Activated CD4-positive, alpha-beta T cell treated with anti-CD3 and anti-CD28 coated beads, Interleukin-2, amount 10 ng/mL, durations not matched to agents 7 days and 5 days (primary cell): ENCODE data around the gene OR51I2. TPM values are rescaled to one million over a fixed set of nuclear protein-coding genes. Genes with fewer than 3 reads are reported as not detected.

Experiments used
- CTCF ChIA-PET: fragments of 350-600 bp; sonication (Branson Sonifier 250); formaldehyde crosslinking; loops from one replicate; lab custom pipeline; 2021; ENCODE audit warnings: antibody characterized with exemption; lab: Charles Lee
- POLR2A ChIA-PET: fragments of 350-600 bp; sonication (Branson Sonifier 250); formaldehyde crosslinking; loops from one replicate; lab custom pipeline; 2021; ENCODE audit warnings: antibody characterized with exemption; lab: Charles Lee
- DNase-seq: peaks from one replicate; pipeline ENCODE4 v3.0.0-alpha.2; 2020
- H3K27ac Mint-ChIP-seq: one replicate; pipeline ENCODE4 v1.8.0; 2021; ENCODE audit warnings: mild to moderate bottlenecking, moderate library complexity, mixed read lengths
- H3K27me3 Mint-ChIP-seq: one replicate; pipeline ENCODE4 v1.8.0; 2021; ENCODE audit warnings: mixed read lengths
- H3K36me3 Mint-ChIP-seq: one replicate; pipeline ENCODE4 v1.8.0; 2021; ENCODE audit warnings: low read depth, mixed read lengths
- H3K4me1 Mint-ChIP-seq: one replicate; pipeline ENCODE4 v1.8.0; 2021; ENCODE audit warnings: mixed read lengths
- H3K4me3 Mint-ChIP-seq: one replicate; pipeline ENCODE4 v1.8.0; 2021; ENCODE audit warnings: mild to moderate bottlenecking, moderate library complexity, mixed read lengths
- H3K9me3 Mint-ChIP-seq: one replicate; pipeline ENCODE4 v1.8.0; 2021; ENCODE audit warnings: mixed read lengths
- total RNA-seq, 2 experiments: library from RNA; stranded (reverse); gene quantifications; one replicate each; pipeline ENCODE4 v1.2.3, GENCODE V29; 2021

Gene OR51I2
- total RNA-seq, 2 experiments from 2014 or later = not detected

DNA sequence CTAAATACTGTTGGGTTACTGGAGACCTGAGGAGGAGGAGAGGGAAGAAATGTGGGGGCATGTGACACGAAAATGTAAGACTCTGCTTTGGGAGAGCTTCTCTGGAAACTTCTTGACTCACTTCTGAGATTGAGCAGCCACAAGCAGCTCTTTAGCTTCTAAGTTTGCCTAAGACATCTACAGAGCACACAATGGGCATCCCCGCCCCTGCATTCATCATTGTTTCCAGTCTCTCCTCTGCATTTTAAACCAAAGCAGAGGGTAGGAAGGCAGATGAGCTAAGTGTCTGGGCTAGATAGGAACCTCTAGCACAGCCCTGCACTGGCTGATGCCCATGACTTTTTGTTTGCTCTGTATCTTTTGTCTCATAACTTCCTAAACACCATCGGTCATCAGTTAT, 37.3 kb downstream of the OR51I2 start:
- Mint-ChIP-seq H3K4me1 (no peaks in the 10 kb centered on the region), H3K27me3 (peaks cover 7% of the 10 kb centered on the region), H3K36me3 (no peaks in the 10 kb centered on the region), H3K9me3 (no peaks in the 10 kb centered on the region), H3K27ac (no peak overlapping the region), H3K4me3 (no peak overlapping the region)
- no peak for DNase-seq
- ChIA-PET POLR2A (no interaction called here), CTCF (no interaction called here)

DNA sequence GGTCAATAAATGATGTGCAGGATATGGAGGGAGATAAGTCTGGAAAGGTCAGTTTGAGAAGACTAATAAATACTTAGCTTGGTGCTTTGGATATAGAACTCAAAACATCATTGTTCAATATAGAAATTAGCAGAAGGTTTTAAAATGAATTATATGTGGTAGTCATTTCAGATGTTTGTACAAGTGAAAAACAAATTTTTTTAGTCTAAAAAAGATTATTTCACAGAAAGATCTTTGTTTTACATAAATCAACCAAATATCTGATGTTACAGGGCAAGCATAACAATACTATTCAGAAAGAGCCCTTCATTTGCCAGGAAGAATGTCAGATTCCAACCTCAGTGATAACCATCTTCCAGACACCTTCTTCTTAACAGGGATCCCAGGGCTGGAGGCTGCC, 39.3 kb downstream of the OR51I2 start, which contains the start of gene OR52D1:
Gene OR52D1 (plus strand): TSS at position 301 of the 400 bp plus-strand sequence. CDS start 22 bp downstream, at position 323.
- H3K4me1 Mint-ChIP-seq = no peaks in the 10 kb centered on the region
- CTCF ChIA-PET = no interaction called here
- H3K4me3 Mint-ChIP-seq = no peak within 1 kb of the TSS
- no peak within 1 kb of the TSS for H3K27ac Mint-ChIP-seq
- POLR2A ChIA-PET = no interaction called here
- H3K36me3 Mint-ChIP-seq = no peaks in the 10 kb centered on the region
- H3K9me3 Mint-ChIP-seq = no peaks in the 10 kb centered on the region
- no peak for DNase-seq
- peaks cover 7% of the 10 kb centered on the region for H3K27me3 Mint-ChIP-seq

DNA sequence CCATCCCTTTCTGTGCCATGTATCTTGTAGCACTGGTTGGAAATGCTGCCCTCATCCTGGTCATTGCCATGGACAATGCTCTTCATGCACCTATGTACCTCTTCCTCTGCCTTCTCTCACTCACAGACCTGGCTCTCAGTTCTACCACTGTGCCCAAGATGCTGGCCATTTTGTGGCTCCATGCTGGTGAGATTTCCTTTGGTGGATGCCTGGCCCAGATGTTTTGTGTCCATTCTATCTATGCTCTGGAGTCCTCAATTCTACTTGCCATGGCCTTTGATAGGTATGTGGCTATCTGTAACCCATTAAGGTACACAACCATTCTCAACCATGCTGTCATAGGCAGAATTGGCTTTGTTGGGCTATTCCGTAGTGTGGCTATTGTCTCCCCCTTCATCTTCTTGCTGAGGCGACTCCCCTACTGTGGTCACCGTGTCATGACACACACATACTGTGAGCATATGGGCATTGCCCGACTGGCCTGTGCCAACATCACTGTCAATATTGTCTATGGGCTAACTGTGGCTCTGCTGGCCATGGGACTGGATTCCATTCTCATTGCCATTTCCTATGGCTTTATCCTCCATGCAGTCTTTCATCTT, 39.8 kb downstream of the OR51I2 start:
- ChIA-PET CTCF (no interaction called here), POLR2A (no interaction called here)
- no peak for DNase-seq
- Mint-ChIP-seq H3K4me1 (no peaks in the 10 kb centered on the region), H3K27me3 (peaks cover 7% of the 10 kb centered on the region), H3K4me3 (no peak overlapping the region), H3K9me3 (no peaks in the 10 kb centered on the region), H3K27ac (no peak overlapping the region), H3K36me3 (no peaks in the 10 kb centered on the region)

DNA sequence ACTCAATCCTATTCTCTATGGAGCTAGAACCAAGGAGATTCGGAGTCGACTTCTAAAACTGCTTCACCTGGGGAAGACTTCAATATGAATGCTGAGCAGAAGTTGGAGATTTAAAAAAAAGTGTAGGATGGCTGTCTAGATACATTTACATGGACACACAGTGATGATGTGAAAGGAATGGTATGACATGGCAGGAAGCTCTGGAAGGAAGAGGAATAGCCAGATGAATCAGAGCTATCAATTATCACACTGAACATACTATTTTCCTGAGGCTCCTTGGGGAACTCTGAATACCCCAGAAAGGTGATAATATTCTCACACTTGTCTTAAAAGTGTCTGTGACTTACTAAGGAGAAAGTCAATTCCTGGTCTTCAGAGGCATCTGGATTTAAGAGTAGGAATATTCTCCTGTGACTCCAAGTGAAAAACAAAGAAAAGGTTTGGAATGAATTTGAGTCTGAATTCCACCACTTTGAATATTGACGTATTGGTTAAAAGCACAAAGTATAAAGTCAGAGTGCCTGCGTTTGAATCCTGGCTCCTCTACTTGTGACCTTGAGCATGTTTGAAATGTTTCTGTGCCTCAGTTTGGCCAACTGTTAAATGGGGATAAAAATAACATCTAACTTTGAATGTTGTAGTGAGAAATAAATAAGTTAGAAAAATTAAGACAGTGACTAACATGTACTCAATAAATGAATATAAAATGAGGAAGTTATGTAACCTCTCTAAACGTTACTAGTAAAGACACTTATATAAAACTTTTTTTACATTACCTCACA, 40.6 kb downstream of the OR51I2 start:
- no peak for DNase-seq
- Mint-ChIP-seq H3K36me3 (no peaks in the 10 kb centered on the region), H3K4me3 (no peak overlapping the region), H3K27me3 (peaks cover 7% of the 10 kb centered on the region), H3K9me3 (no peaks in the 10 kb centered on the region), H3K27ac (no peak overlapping the region), H3K4me1 (no peaks in the 10 kb centered on the region)
- ChIA-PET CTCF (no interaction called here), POLR2A (no interaction called here)

DNA sequence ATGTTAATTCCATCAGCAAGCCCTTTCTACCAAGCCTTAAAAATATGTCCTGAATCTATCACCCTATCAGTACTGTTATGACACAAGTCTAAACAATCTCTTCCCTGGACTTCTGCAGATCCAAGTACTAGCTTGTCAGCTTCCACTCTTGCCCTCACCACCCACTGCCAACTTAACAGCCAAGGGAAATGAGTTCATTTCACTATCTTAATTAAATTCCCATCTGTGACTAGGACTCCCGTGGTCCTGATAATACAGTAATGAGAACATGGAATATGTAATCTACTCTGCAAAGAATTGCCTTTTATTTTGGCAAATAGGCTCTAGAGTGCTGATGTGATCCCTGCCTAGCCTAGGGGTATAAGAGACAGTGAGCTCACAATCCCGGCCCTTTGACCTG, 50.5 kb downstream of the OR51I2 start:
- ChIA-PET CTCF (no interaction called here), POLR2A (no interaction called here)
- no peaks in the 10 kb centered on the region for H3K9me3 Mint-ChIP-seq
- no peak for DNase-seq
- no peak overlapping the region for H3K4me3 Mint-ChIP-seq
- no peak overlapping the region for H3K27ac Mint-ChIP-seq
- H3K36me3 Mint-ChIP-seq = no peaks in the 10 kb centered on the region
- peaks cover 6% of the 10 kb centered on the region for H3K27me3 Mint-ChIP-seq
- H3K4me1 Mint-ChIP-seq = no peaks in the 10 kb centered on the region

DNA sequence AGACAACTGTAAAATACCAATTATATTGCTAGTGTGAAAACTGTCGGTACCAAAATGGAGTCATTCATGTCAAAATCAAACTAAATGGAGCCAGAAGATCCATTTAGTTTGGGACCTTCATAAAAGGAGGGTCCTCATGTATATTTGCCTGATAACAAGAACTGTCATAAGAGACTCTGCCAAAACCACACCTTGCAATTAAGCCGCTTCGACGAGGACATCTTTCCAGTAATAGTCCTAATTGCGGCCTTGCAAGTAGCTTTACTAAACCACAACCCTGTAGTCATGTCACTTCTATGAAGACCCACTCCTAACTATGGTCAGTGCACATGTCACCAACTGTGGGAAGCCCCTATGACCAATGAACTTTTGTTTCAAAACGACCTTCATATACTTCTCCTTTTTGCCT, 51.3 kb downstream of the OR51I2 start:
- H3K27ac Mint-ChIP-seq = no peak overlapping the region
- H3K27me3 Mint-ChIP-seq = peaks cover 5% of the 10 kb centered on the region
- CTCF ChIA-PET = no interaction called here
- H3K4me3 Mint-ChIP-seq = no peak overlapping the region
- H3K4me1 Mint-ChIP-seq = no peaks in the 10 kb centered on the region
- no peaks in the 10 kb centered on the region for H3K9me3 Mint-ChIP-seq
- POLR2A ChIA-PET = no interaction called here
- DNase-seq = no peak
- no peaks in the 10 kb centered on the region for H3K36me3 Mint-ChIP-seq

DNA sequence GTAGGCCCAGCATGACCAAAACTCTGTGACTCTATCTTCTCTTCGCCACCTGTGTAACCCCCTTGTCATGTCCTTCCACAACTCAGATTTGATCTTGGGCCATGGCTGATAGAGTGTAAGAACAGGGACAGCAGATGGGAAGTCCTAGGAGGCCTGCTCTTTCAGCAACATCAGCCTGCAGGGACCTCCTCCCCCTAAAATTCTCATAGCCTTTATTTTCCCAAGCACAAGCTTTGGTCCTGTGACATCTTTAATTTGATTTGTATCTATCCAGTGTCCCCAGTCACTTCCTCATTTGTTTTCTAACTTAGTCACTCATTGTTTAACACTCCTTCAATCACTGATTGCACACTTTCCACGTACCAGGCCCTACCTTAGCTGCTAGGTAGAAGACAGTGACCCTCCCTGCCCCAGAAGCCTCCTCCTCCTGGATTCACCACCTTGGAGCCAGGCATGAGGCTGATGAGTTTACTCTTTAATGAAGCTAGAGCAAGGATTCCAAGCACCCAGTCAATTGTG, 55.3 kb downstream of the OR51I2 start:
- Mint-ChIP-seq H3K4me1 (no peaks in the 10 kb centered on the region), H3K9me3 (no peaks in the 10 kb centered on the region), H3K36me3 (no peaks in the 10 kb centered on the region), H3K27me3 (peaks cover 4% of the 10 kb centered on the region), H3K27ac (no peak overlapping the region), H3K4me3 (no peak overlapping the region)
- DNase-seq = no peak
- ChIA-PET CTCF (interaction anchor here (2.4 kb wide), 1 partner anchor 11 kb away, joined by 6 read pairs; the partner anchor contains the start of gene UBQLNL), POLR2A (interaction anchor here (0.6 kb wide), 1 partner anchor 33 kb away, joined by 5 read pairs; no protein-coding TSS in a partner anchor)

DNA sequence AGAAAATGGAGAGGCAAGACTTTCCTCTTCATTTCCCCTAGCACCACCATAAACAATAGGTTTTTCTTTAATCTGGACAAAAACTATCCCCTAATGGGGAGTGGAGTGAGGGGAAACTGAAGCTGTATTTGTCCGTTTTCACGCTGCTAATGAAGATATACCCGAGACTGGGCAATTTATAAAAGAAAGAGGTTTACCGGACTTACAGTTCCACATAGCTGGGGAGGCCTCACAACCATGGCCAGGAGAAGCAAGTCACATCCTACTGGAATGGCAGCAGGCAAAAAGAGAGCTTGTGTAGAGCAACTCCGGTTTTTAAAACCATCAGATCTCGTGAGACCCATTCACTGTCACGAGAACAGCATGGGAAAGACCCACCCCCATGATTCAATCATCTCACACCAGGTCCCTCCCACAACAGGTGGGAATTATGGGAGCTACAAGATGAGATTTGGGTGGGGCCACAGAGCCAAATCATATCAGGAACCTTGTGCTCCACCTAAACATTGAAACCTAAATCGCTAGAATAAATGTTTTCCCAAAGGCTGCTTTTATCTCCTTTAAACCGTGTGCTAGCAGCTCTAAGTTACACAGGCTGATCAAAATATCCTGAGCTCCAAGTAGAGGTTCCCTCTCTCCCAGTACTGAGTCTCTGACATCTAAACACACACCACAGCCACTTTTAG, 56.4 kb downstream of the OR51I2 start:
- POLR2A ChIA-PET = no interaction called here
- H3K9me3 Mint-ChIP-seq = no peaks in the 10 kb centered on the region

More for the DNA sequence above, 56.4 kb downstream of the OR51I2 start:
- no peaks in the 10 kb centered on the region for H3K36me3 Mint-ChIP-seq
- H3K4me3 Mint-ChIP-seq = no peak overlapping the region
- DNase-seq = no peak
- peaks cover 4% of the 10 kb centered on the region for H3K27me3 Mint-ChIP-seq
- no peaks in the 10 kb centered on the region for H3K4me1 Mint-ChIP-seq
- CTCF ChIA-PET = interaction anchor here (2.4 kb wide), 1 partner anchor 10 kb away, joined by 6 read pairs; the partner anchor contains the start of gene UBQLNL
- H3K27ac Mint-ChIP-seq = no peak overlapping the region

Other genes starting within 250 kb of the OR51I2 start
- not detected for gene OR51V1, start 248.6 kb upstream of the OR51I2 start, total RNA-seq
- gene HBB, start 222.3 kb upstream of the OR51I2 start, total RNA-seq = not detected
- gene HBD, start 214.8 kb upstream of the OR51I2 start, total RNA-seq = not detected
- not detected for gene HBG1, start 199.5 kb upstream of the OR51I2 start, total RNA-seq
- not detected for gene HBG2, start 194.5 kb upstream of the OR51I2 start, total RNA-seq
- not detected for gene HBE1, start 179.4 kb upstream of the OR51I2 start, total RNA-seq
- not detected for gene OR51B4, start 147.4 kb upstream of the OR51I2 start, total RNA-seq
- not detected for gene OR51B2, start 125.0 kb upstream of the OR51I2 start, total RNA-seq
- not detected for gene OR51B5, start 105.8 kb upstream of the OR51I2 start, total RNA-seq
- not detected for gene OR51B6, start 97.8 kb upstream of the OR51I2 start, total RNA-seq
- gene OR51M1, start 65.5 kb upstream of the OR51I2 start, total RNA-seq = not detected
- not detected for gene OR51Q1, start 27.2 kb upstream of the OR51I2 start, total RNA-seq
- not detected for gene OR51I1, start 7.8 kb upstream of the OR51I2 start, total RNA-seq
- not detected for gene OR52D1, start 39.4 kb downstream of the OR51I2 start, total RNA-seq
- not detected for gene UBQLN3, start 60.6 kb downstream of the OR51I2 start, total RNA-seq
- under 1 TPM; 0.25 to 0.45 TPM for gene UBQLNL, start 67.4 kb downstream of the OR51I2 start, total RNA-seq
- gene OR52H1, start 99.2 kb downstream of the OR51I2 start, total RNA-seq = under 1 TPM in 1 of 2 experiments, not detected in 1; 0.37 TPM
- gene OR52B6, start 131.6 kb downstream of the OR51I2 start, total RNA-seq = not detected
- under 1 TPM; 0.07 to 0.37 TPM for gene TRIM6, start 147.3 kb downstream of the OR51I2 start, total RNA-seq
- 10 to 100 TPM; 12.7 to 13.9 TPM for gene TRIM34, start 175.7 kb downstream of the OR51I2 start, total RNA-seq
- 10 to 100 TPM; 26.2 to 31.1 TPM for gene TRIM5, start 235.8 kb downstream of the OR51I2 start, total RNA-seq
- gene TRIM22, start 240.5 kb downstream of the OR51I2 start, total RNA-seq = 100 to 1,000 TPM; 317 to 367 TPM